ENCODE results near the gene DPYSL5.

- TF ChIP-seq CTCF (IDR thresholded peaks at IDR 0.05) (no peak), EP300 (IDR thresholded peaks at IDR 0.05) (no peak), POLR2A (IDR thresholded peaks at IDR 0.05) (no peak)
These were observed 73.4 kb downstream of the DPYSL5 start for GRCh38 chr2:26921323-26921722.

Measured in tibial nerve (tissue), 4 donors.